Mesendoderm (in vitro differentiated cells): ENCODE results near the gene MUTYH.

ENCODE experiments used
- DNase-seq: peaks from one replicate; pipeline ENCODE4 v3.0.0; 2013
- H2AK5ac ChIP-seq: 2 replicates; pipeline ENCODE4 v1.6.1; 2013; ENCODE audit warnings: low read length, inconsistent platforms
- H2BK120ac ChIP-seq: 2 replicates; pipeline ENCODE4 v1.6.1; 2013; ENCODE audit warnings: low read depth, mild to moderate bottlenecking, low read length, moderate library complexity, mixed read lengths
- H2BK15ac ChIP-seq: replicated peaks from 2 replicates; pipeline ENCODE4 v1.6.1; 2013; ENCODE audit warnings: low read depth, mild to moderate bottlenecking, moderate library complexity
- H2BK5ac ChIP-seq: 2 replicates; pipeline ENCODE4 v1.6.1; 2013; ENCODE audit warnings: low read length, inconsistent platforms
- H3K18ac ChIP-seq: 2 replicates; pipeline ENCODE4 v1.6.1; 2013; ENCODE audit warnings: mild to moderate bottlenecking, low read length, mixed read lengths
- H3K23ac ChIP-seq: one replicate; pipeline ENCODE4 v1.6.1; 2013; ENCODE audit warnings: low read length
- H3K27ac ChIP-seq: 2 replicates; pipeline ENCODE4 v1.5.1; 2013; ENCODE audit warnings: low read depth, mild to moderate bottlenecking, inconsistent platforms, low read length, moderate library complexity
- H3K27me3 ChIP-seq: 2 replicates; pipeline ENCODE4 v1.6.1; 2013; ENCODE audit warnings: low read length, control low read depth, mild to moderate bottlenecking, inconsistent platforms; ENCODE audit not compliant: insufficient read depth, poor library complexity
- H3K36me3 ChIP-seq: 2 replicates; pipeline ENCODE4 v1.6.1; 2013; ENCODE audit warnings: low read length, inconsistent platforms; ENCODE audit not compliant: control insufficient read depth, insufficient read depth
- H3K4ac ChIP-seq: one replicate; pipeline ENCODE4 v1.6.1; 2013; ENCODE audit warnings: low read depth, mild to moderate bottlenecking, low read length, moderate library complexity
- H3K4me1 ChIP-seq: 2 replicates; pipeline ENCODE4 v1.6.1; 2013; ENCODE audit warnings: low read depth, low read length, inconsistent platforms; ENCODE audit not compliant: control insufficient read depth
- H3K4me2 ChIP-seq: 2 replicates; pipeline ENCODE4 v1.6.1; 2013; ENCODE audit warnings: low read length
- H3K4me3 ChIP-seq: 2 replicates; pipeline ENCODE4 v1.5.1; 2013; ENCODE audit warnings: mild to moderate bottlenecking, low read length
- H3K56ac ChIP-seq: one replicate; pipeline ENCODE4 v1.6.1; 2013; ENCODE audit warnings: low read length
- H3K79me1 ChIP-seq: 2 replicates; pipeline ENCODE4 v1.6.1; 2013; ENCODE audit warnings: low read length, inconsistent platforms
- H3K79me2 ChIP-seq: 2 replicates; pipeline ENCODE4 v1.6.1; 2013; ENCODE audit warnings: mild to moderate bottlenecking, low read length; ENCODE audit not compliant: control insufficient read depth, insufficient read depth
- H3K9ac ChIP-seq: 2 replicates; pipeline ENCODE4 v1.6.1; 2013; ENCODE audit warnings: low read length, inconsistent platforms
- H4K5ac ChIP-seq: one replicate; pipeline ENCODE4 v1.6.1; 2013; ENCODE audit warnings: low read length
- H4K8ac ChIP-seq: one replicate; pipeline ENCODE4 v1.6.1; 2013; ENCODE audit warnings: low read depth, mild to moderate bottlenecking, control low read depth, low read length, moderate library complexity
- WGBS: extraction: QIAGEN DNeasy Blood & Tissue Kit; methylation state at CpG from one replicate; pipeline ENCODE4 v1.1.7; 2013; ENCODE audit warnings: low lambda C conversion rate, missing lambda C conversion rate; ENCODE audit not compliant: insufficient coverage; ENCODE audit errors: extremely low coverage; 5-methylcytosine and 5-hydroxymethylcytosine counted together

The MUTYH gene

GRCh38 chr1:45356186-45356585 is 15.9 kb upstream of the MUTYH start:
- no peak overlapping the region for H4K5ac ChIP-seq
- no peak overlapping the region for H2BK5ac ChIP-seq
- no peak overlapping the region for H3K23ac ChIP-seq
- H3K4me3 ChIP-seq, result no peak overlapping the region
- no peaks in the 10 kb centered on the region for H3K27me3 ChIP-seq
- H3K4me2 ChIP-seq, result no peak overlapping the region
- H3K4ac ChIP-seq, result no peak overlapping the region
- no peaks in the 10 kb centered on the region for H3K79me2 ChIP-seq
- no peak overlapping the region for H3K56ac ChIP-seq
- no peak overlapping the region for H2BK15ac ChIP-seq
- H3K4me1 ChIP-seq, result no peaks in the 10 kb centered on the region
- H3K79me1 ChIP-seq, result no peaks in the 10 kb centered on the region
- no peaks in the 10 kb centered on the region for H3K36me3 ChIP-seq
- WGBS, result no CpG with 5 or more reads among the region's 4 CpGs
- H2AK5ac ChIP-seq, result no peak overlapping the region
- no peak overlapping the region for H3K18ac ChIP-seq
- H3K27ac ChIP-seq, result no peak overlapping the region
- peak; percentile 17 for DNase-seq
- H2BK120ac ChIP-seq, result no peak overlapping the region
- H3K9ac ChIP-seq, result no peak overlapping the region
- no peak overlapping the region for H4K8ac ChIP-seq

DNA sequence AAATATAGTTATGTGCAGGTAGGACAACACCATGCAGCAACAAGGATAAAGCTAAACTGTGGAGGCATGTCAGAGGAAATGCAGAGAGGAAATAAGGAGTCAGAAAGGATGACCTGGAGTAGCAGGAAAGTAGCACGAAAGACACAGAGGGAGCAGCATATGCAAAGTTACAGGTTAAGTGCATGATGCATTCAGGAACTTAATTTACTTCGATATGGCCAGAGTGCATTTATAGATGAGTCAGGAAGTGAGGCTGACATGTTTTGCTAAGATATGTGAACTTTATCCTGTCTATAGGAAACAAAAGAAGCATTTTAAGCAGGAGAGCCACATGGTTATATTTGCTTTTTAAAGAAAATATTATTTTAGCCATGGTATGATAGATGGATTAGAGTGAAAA is 15.4 kb upstream of the MUTYH start:
- no peak overlapping the region for H2AK5ac ChIP-seq
- H3K79me2 ChIP-seq, result no peaks in the 10 kb centered on the region
- H3K23ac ChIP-seq, result no peak overlapping the region
- H3K56ac ChIP-seq, result no peak overlapping the region
- no peak overlapping the region for H3K4me2 ChIP-seq
- no peaks in the 10 kb centered on the region for H3K36me3 ChIP-seq
- no peak overlapping the region for H3K4me3 ChIP-seq
- no peak overlapping the region for H3K18ac ChIP-seq
- H2BK5ac ChIP-seq, result no peak overlapping the region
- no peak overlapping the region for H4K5ac ChIP-seq
- WGBS, result no CpG with 5 or more reads among the region's 2 CpGs
- H3K27ac ChIP-seq, result no peak overlapping the region
- H3K4ac ChIP-seq, result no peak overlapping the region
- H3K4me1 ChIP-seq, result no peaks in the 10 kb centered on the region
- DNase-seq, result no peak
- H3K27me3 ChIP-seq, result no peaks in the 10 kb centered on the region
- H2BK15ac ChIP-seq, result no peak overlapping the region
- no peaks in the 10 kb centered on the region for H3K79me1 ChIP-seq
- no peak overlapping the region for H4K8ac ChIP-seq
- no peak overlapping the region for H3K9ac ChIP-seq
- no peak overlapping the region for H2BK120ac ChIP-seq

GRCh38 chr1:45354838-45355237 is 14.6 kb upstream of the MUTYH start:
- H4K8ac ChIP-seq, result no peak overlapping the region

GRCh38 chr1:45353685-45354084 is 13.4 kb upstream of the MUTYH start:
- Histone ChIP-seq H3K4ac (no peak overlapping the region), H3K23ac (no peak overlapping the region), H2BK15ac (no peak overlapping the region), H3K4me1 (no peaks in the 10 kb centered on the region), H3K27me3 (no peaks in the 10 kb centered on the region), H3K9ac (no peak overlapping the region), H2BK120ac (no peak overlapping the region), H4K5ac (no peak overlapping the region), H3K4me2 (no peak overlapping the region), H3K79me2 (no peaks in the 10 kb centered on the region), H3K27ac (no peak overlapping the region), H3K18ac (no peak overlapping the region), H3K36me3 (no peaks in the 10 kb centered on the region), H3K79me1 (no peaks in the 10 kb centered on the region), H4K8ac (no peak overlapping the region), H2BK5ac (no peak overlapping the region), H2AK5ac (no peak overlapping the region), H3K4me3 (no peak overlapping the region), H3K56ac (no peak overlapping the region)
- no CpG with 5 or more reads among the region's 2 CpGs for WGBS
- DNase-seq, result no peak

More at GRCh38 chr1:45354838-45355237, 14.6 kb upstream of the MUTYH start:
- no peak overlapping the region for H4K5ac ChIP-seq
- no peak overlapping the region for H3K4me3 ChIP-seq
- no peak overlapping the region for H3K4me2 ChIP-seq
- WGBS, result no CpG with 5 or more reads among the region's 4 CpGs
- no peak overlapping the region for H2BK120ac ChIP-seq
- no peaks in the 10 kb centered on the region for H3K79me1 ChIP-seq
- no peak overlapping the region for H3K56ac ChIP-seq
- H3K23ac ChIP-seq, result no peak overlapping the region
- H3K27ac ChIP-seq, result no peak overlapping the region
- no peaks in the 10 kb centered on the region for H3K27me3 ChIP-seq
- H3K4ac ChIP-seq, result no peak overlapping the region
- no peaks in the 10 kb centered on the region for H3K79me2 ChIP-seq
- no peak overlapping the region for H3K9ac ChIP-seq
- no peak overlapping the region for H2BK5ac ChIP-seq
- no peaks in the 10 kb centered on the region for H3K36me3 ChIP-seq
- no peak overlapping the region for H2BK15ac ChIP-seq
- H3K4me1 ChIP-seq, result no peaks in the 10 kb centered on the region
- no peak overlapping the region for H3K18ac ChIP-seq
- DNase-seq, result no peak
- no peak overlapping the region for H2AK5ac ChIP-seq

DNA sequence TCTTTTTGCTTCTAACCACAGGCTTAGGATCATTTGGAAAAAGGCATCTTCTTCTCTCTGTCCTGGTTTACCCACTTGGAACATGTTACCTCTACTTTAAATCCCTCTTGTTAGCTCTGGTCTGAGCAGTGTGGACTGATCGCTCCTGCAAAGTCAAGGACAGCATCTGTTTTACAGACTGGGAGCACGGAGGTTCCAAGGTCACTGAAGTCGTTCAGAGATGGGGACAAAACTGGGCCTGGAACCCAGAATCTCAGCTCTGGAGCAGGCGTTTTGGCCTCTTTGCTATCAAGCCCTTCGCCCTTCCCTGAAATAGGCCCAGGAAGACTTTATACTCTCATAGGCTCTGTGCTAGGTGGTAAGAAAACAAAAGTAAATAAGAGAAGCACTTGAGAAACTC is 11.3 kb upstream of the MUTYH start:
- H3K23ac ChIP-seq, result no peak overlapping the region
- no peaks in the 10 kb centered on the region for H3K27me3 ChIP-seq
- WGBS, result no CpG with 5 or more reads among the region's 5 CpGs
- no peaks in the 10 kb centered on the region for H3K79me2 ChIP-seq
- no peak overlapping the region for H3K4ac ChIP-seq
- no peak overlapping the region for H3K27ac ChIP-seq
- no peaks in the 10 kb centered on the region for H3K79me1 ChIP-seq
- no peaks in the 10 kb centered on the region for H3K4me1 ChIP-seq
- H4K8ac ChIP-seq, result no peak overlapping the region
- no peak overlapping the region for H4K5ac ChIP-seq
- no peak overlapping the region for H3K4me2 ChIP-seq
- no peak overlapping the region for H2BK120ac ChIP-seq
- no peak overlapping the region for H2AK5ac ChIP-seq
- H3K9ac ChIP-seq, result no peak overlapping the region
- H3K4me3 ChIP-seq, result no peak overlapping the region
- H3K36me3 ChIP-seq, result no peaks in the 10 kb centered on the region
- H3K56ac ChIP-seq, result no peak overlapping the region
- H3K18ac ChIP-seq, result no peak overlapping the region
- no peak overlapping the region for H2BK15ac ChIP-seq
- no peak for DNase-seq
- no peak overlapping the region for H2BK5ac ChIP-seq

GRCh38 chr1:45348966-45349677 is 8.9 kb upstream of the MUTYH start:
- Histone ChIP-seq H2BK15ac (no peak overlapping the region), H3K79me1 (no peaks in the 10 kb centered on the region), H3K18ac (no peak overlapping the region), H2BK5ac (no peak overlapping the region), H3K4me2 (no peak overlapping the region), H3K27me3 (no peaks in the 10 kb centered on the region), H3K4ac (no peak overlapping the region), H3K4me3 (no peak overlapping the region), H3K27ac (no peak overlapping the region), H3K9ac (no peak overlapping the region), H3K79me2 (no peaks in the 10 kb centered on the region), H2BK120ac (no peak overlapping the region), H3K36me3 (no peaks in the 10 kb centered on the region), H3K56ac (peak overlapping the region; percentile 6), H2AK5ac (no peak overlapping the region), H3K23ac (no peak overlapping the region), H3K4me1 (no peaks in the 10 kb centered on the region), H4K5ac (no peak overlapping the region), H4K8ac (no peak overlapping the region)
- no CpG with 5 or more reads among the region's 3 CpGs for WGBS
- DNase-seq, result peak; percentile 31
